ENCODE results near the gene TMEM183A.

TMEM183A gene

GRCh38 chr1:203040513-203041275, 33.5 kb downstream of the TMEM183A start:
- DNase-seq (ENCODE audit: low read depth), result no peak
- H3K4me3 ChIP-seq (ENCODE audit: low read depth, low read length), result no peak overlapping the region
- no peak for TF ChIP-seq CTCF (IDR thresholded peaks at IDR 0.05; ENCODE audit: insufficient read depth, low read depth, low read length, missing control alignments)

DNA sequence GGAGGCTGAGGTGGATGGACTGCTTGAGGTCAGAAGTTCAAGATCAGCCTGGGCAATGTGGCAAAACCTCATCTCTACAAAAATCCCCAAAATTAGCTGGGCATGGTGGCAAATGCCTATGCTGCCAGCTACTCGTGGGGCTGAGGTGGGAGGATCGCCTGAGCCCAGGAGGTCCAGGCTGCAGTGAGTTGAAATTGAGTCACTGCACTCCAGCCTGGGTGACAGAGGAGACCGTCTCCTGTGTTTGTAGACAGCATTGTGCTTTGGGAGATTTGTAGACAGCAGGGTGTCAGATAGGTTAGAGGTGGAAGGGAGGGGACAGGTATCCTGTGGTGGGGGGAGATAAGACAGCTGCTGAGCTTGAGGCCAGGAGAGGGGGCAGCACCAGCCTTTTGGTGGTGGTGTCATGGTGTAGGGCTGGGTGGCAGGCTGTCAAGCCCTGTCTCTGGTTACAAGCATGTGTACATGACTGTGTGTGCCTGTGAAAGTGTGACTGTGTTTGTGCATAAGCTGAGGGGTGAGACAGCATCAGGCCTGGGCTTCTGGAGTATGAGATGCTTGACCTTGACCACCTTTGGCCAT, 34.3 kb downstream of the TMEM183A start:
- DNase-seq (ENCODE audit: low read depth), result no peak
- H3K4me3 ChIP-seq (ENCODE audit: low read depth, low read length), result no peak overlapping the region
- no peak for TF ChIP-seq CTCF (IDR thresholded peaks at IDR 0.05; ENCODE audit: insufficient read depth, low read depth, low read length, missing control alignments)

- H3K4me3 ChIP-seq (ENCODE audit: low read depth, low read length), result no peak overlapping the region
- TF ChIP-seq CTCF (IDR thresholded peaks at IDR 0.05; ENCODE audit: insufficient read depth, low read depth, low read length, missing control alignments), result no peak
- no peak for DNase-seq (ENCODE audit: low read depth)
Measured at GRCh38 chr1:203043830-203044545, 36.8 kb downstream of the TMEM183A start.

GRCh38 chr1:203044546-203045250, 37.5 kb downstream of the TMEM183A start:
- DNase-seq (ENCODE audit: low read depth), result no peak
- TF ChIP-seq CTCF (IDR thresholded peaks at IDR 0.05; ENCODE audit: insufficient read depth, low read depth, low read length, missing control alignments), result no peak

DNA sequence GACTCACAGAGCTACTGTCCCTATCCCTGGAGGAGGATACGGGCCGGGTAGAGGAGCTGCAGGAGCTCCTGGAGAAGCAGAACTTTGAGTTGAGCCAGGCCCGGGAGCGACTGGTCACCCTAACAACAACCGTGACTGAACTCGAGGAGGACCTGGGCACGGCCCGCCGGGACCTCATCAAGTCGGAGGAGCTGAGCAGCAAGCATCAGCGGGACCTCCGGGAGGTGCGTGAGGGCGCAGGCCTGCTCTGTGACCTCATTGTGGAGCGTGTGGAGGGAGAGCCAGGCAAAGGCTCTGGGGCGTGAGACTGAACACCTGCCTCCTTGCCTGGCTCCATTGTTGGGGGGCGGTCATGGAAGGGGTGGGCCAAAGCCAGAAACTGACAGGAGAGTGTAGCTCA, 38.2 kb downstream of the TMEM183A start:
- H3K4me3 ChIP-seq (ENCODE audit: low read depth, low read length), result no peak overlapping the region
- no peak for DNase-seq (ENCODE audit: low read depth)
- TF ChIP-seq CTCF (IDR thresholded peaks at IDR 0.05; ENCODE audit: insufficient read depth, low read depth, low read length, missing control alignments), result no peak

More at GRCh38 chr1:203044546-203045250, 37.5 kb downstream of the TMEM183A start:
- no peak overlapping the region for H3K4me3 ChIP-seq (ENCODE audit: low read depth, low read length)

GRCh38 chr1:203045821-203046594, 38.8 kb downstream of the TMEM183A start:
- DNase-seq (ENCODE audit: low read depth), result no peak
- no peak overlapping the region for H3K4me3 ChIP-seq (ENCODE audit: low read depth, low read length)
- no peak for TF ChIP-seq CTCF (IDR thresholded peaks at IDR 0.05; ENCODE audit: insufficient read depth, low read depth, low read length, missing control alignments)

All from GM12865 (cell line).